HG03571 (cell line): Measurements from ENCODE around the gene LMNA.
"Not testable (repeated sequence)": the region's sequence is repeated elsewhere in the genome, so short reads cannot be mapped to it uniquely, and the experiment has no call there.

Experiments
- ATAC-seq: cut with Tn5 transposase; IDR thresholded peaks from one replicate; pipeline ENCODE4 v1.9.1; 2021; ENCODE audit not compliant: unreplicated experiment

Gene LMNA

GRCh38 chr1:156103521-156103947 is 11.0 kb upstream of the LMNA start:
- no peak for ATAC-seq

GRCh38 chr1:156104065-156104810 is 10.3 kb upstream of the LMNA start:
- ATAC-seq, result no peak

- no peak for ATAC-seq
Measured at GRCh38 chr1:156104861-156105832, 9.4 kb upstream of the LMNA start.

GRCh38 chr1:156106624-156107488 is 7.7 kb upstream of the LMNA start:
- ATAC-seq, result peak; percentile 5

GRCh38 chr1:156108057-156108456 is 6.5 kb upstream of the LMNA start:
- ATAC-seq, result no peak

GRCh38 chr1:156108664-156109241 is 5.8 kb upstream of the LMNA start:
- no peak for ATAC-seq

- ATAC-seq, result no peak
Measured at GRCh38 chr1:156110252-156110651, 4.3 kb upstream of the LMNA start.

- ATAC-seq, result no peak
Measured at GRCh38 chr1:156111355-156111962, 3.1 kb upstream of the LMNA start.

- no peak for ATAC-seq
Measured at GRCh38 chr1:156112276-156113137, 2.0 kb upstream of the LMNA start.

- no peak for ATAC-seq
Measured at GRCh38 chr1:156113282-156113950, 1.1 kb upstream of the LMNA start.

GRCh38 chr1:156114919-156115513 is 505 bp downstream of the LMNA start:
- ATAC-seq, result peak; percentile 14

GRCh38 chr1:156115514-156116374 is 1.2 kb downstream of the LMNA start:
- no peak for ATAC-seq

GRCh38 chr1:156116731-156117130 is 2.2 kb downstream of the LMNA start:
- ATAC-seq, result not testable (repeated sequence)

- no peak for ATAC-seq
Measured at GRCh38 chr1:156117414-156118176, 3.1 kb downstream of the LMNA start.

- no peak for ATAC-seq
Measured at GRCh38 chr1:156118177-156118868, 3.8 kb downstream of the LMNA start.
